Measurements from ENCODE around the gene RPS15A. TPM values are rescaled to one million over a fixed set of nuclear protein-coding genes. Genes with fewer than 3 reads are reported as not detected.

RPS15A gene
- total RNA-seq, 1 experiment from 2014 or later, result 2,575 TPM

- Histone ChIP-seq H3K9me3 (replicated peaks) (no peaks in the 10 kb centered on the region), H3K4me3 (no peak overlapping the region), H3K4me1 (replicated peaks) (peaks cover 43% of the 10 kb centered on the region), H3K36me3 (peaks cover 59% of the 10 kb centered on the region), H3K27me3 (replicated peaks) (no peaks in the 10 kb centered on the region), H3K27ac (peak overlapping the region; percentile 82)
- peak in 1 of 2 experiments; percentile 48 for DNase-seq (ENCODE audit: low read depth in 1 of 2, low spot score in 2 of 2)
Observed at GRCh38 chr16:18803569-18804462, 13.7 kb upstream of the RPS15A start.

GRCh38 chr16:18802767-18803343 is 12.7 kb upstream of the RPS15A start:
- H3K4me3 ChIP-seq, result no peak overlapping the region
- H3K36me3 ChIP-seq, result peaks cover 61% of the 10 kb centered on the region

GRCh38 chr16:18801145-18801972 is 11.2 kb upstream of the RPS15A start, which contains the start of gene ARL6IP1:
Gene ARL6IP1, minus strand, starts transcription at chr16:18801549. Its CDS starts 83 bp downstream, at chr16:18801466.
- H3K9me3 ChIP-seq (replicated peaks), result no peaks in the 10 kb centered on the region
- H3K36me3 ChIP-seq, result peaks cover 61% of the 10 kb centered on the region
- H3K4me3 ChIP-seq, result peak within 1 kb of the TSS; percentile 82
- DNase-seq (ENCODE audit: low read depth in 1 of 2, low spot score in 2 of 2), result peak; percentile 99 to 100
- peak within 1 kb of the TSS; percentile 86 for H3K27ac ChIP-seq
- no peaks in the 10 kb centered on the region for H3K27me3 ChIP-seq (replicated peaks)
- peaks cover 51% of the 10 kb centered on the region for H3K4me1 ChIP-seq (replicated peaks)

More at GRCh38 chr16:18802767-18803343, 12.7 kb upstream of the RPS15A start:
- Histone ChIP-seq H3K4me1 (replicated peaks) (peaks cover 51% of the 10 kb centered on the region), H3K9me3 (replicated peaks) (no peaks in the 10 kb centered on the region), H3K27me3 (replicated peaks) (no peaks in the 10 kb centered on the region), H3K27ac (no peak overlapping the region)
- no peak for DNase-seq (ENCODE audit: low read depth in 1 of 2, low spot score in 2 of 2)

- H3K27ac ChIP-seq, result peak overlapping the region; percentile 86
- DNase-seq (ENCODE audit: low read depth in 1 of 2, low spot score in 2 of 2), result peak; percentile 47 to 52
- peak overlapping the region; percentile 82 for H3K4me3 ChIP-seq
- H3K36me3 ChIP-seq, result peaks cover 63% of the 10 kb centered on the region
- no peaks in the 10 kb centered on the region for H3K27me3 ChIP-seq (replicated peaks)
- peaks cover 52% of the 10 kb centered on the region for H3K4me1 ChIP-seq (replicated peaks)
- H3K9me3 ChIP-seq (replicated peaks), result no peaks in the 10 kb centered on the region
Observed at GRCh38 chr16:18800775-18801144, 10.6 kb upstream of the RPS15A start.

GRCh38 chr16:18800293-18800692 is 10.2 kb upstream of the RPS15A start:
- Histone ChIP-seq H3K27me3 (replicated peaks) (no peaks in the 10 kb centered on the region), H3K27ac (peak overlapping the region; percentile 86), H3K36me3 (peaks cover 65% of the 10 kb centered on the region), H3K4me1 (replicated peaks) (peaks cover 55% of the 10 kb centered on the region), H3K4me3 (peak overlapping the region; percentile 82), H3K9me3 (replicated peaks) (no peaks in the 10 kb centered on the region)
- DNase-seq (ENCODE audit: low read depth in 1 of 2, low spot score in 2 of 2), result peak in 1 of 2 experiments; percentile 30

- Histone ChIP-seq H3K27ac (no peak overlapping the region), H3K4me1 (replicated peaks) (peaks cover 47% of the 10 kb centered on the region), H3K4me3 (peak overlapping the region; percentile 82), H3K36me3 (peaks cover 67% of the 10 kb centered on the region), H3K9me3 (replicated peaks) (no peaks in the 10 kb centered on the region), H3K27me3 (replicated peaks) (no peaks in the 10 kb centered on the region)
- DNase-seq (ENCODE audit: low read depth in 1 of 2, low spot score in 2 of 2), result no peak
Observed at GRCh38 chr16:18799500-18799899, 9.4 kb upstream of the RPS15A start.

- Histone ChIP-seq H3K27me3 (replicated peaks) (no peaks in the 10 kb centered on the region), H3K9me3 (replicated peaks) (no peaks in the 10 kb centered on the region), H3K36me3 (peaks cover 84% of the 10 kb centered on the region), H3K4me3 (no peak overlapping the region), H3K27ac (no peak overlapping the region), H3K4me1 (replicated peaks) (peaks cover 53% of the 10 kb centered on the region)
- no peak for DNase-seq (ENCODE audit: low read depth in 1 of 2, low spot score in 2 of 2)
Observed at GRCh38 chr16:18797746-18798145, 7.6 kb upstream of the RPS15A start.

- H3K4me1 ChIP-seq (replicated peaks), result peaks cover 46% of the 10 kb centered on the region
- no peaks in the 10 kb centered on the region for H3K9me3 ChIP-seq (replicated peaks)
- DNase-seq (ENCODE audit: low read depth in 1 of 2, low spot score in 2 of 2), result no peak
Observed at GRCh38 chr16:18796377-18796776, 6.2 kb upstream of the RPS15A start.

GRCh38 chr16:18792836-18793433 is 2.8 kb upstream of the RPS15A start:
- peaks cover 33% of the 10 kb centered on the region for H3K4me1 ChIP-seq (replicated peaks)
- no peaks in the 10 kb centered on the region for H3K27me3 ChIP-seq (replicated peaks)
- no peaks in the 10 kb centered on the region for H3K9me3 ChIP-seq (replicated peaks)
- peaks cover 96% of the 10 kb centered on the region for H3K36me3 ChIP-seq
- peak overlapping the region; percentile 4; the same call in 1 of the 2 replicates for H3K27ac ChIP-seq
- no peak overlapping the region for H3K4me3 ChIP-seq
- peak; percentile 50 to 59 for DNase-seq (ENCODE audit: low read depth in 1 of 2, low spot score in 2 of 2)

More at GRCh38 chr16:18796377-18796776, 6.2 kb upstream of the RPS15A start:
- Histone ChIP-seq H3K27me3 (replicated peaks) (no peaks in the 10 kb centered on the region), H3K36me3 (peaks cover 98% of the 10 kb centered on the region), H3K27ac (no peak overlapping the region), H3K4me3 (no peak overlapping the region)

GRCh38 chr16:18789515-18789849 is 652 bp downstream of the RPS15A start:
- Histone ChIP-seq H3K9me3 (replicated peaks) (no peaks in the 10 kb centered on the region), H3K4me3 (peak overlapping the region; percentile 87), H3K27me3 (replicated peaks) (no peaks in the 10 kb centered on the region), H3K4me1 (replicated peaks) (peaks cover 36% of the 10 kb centered on the region), H3K27ac (peak overlapping the region; percentile 62), H3K36me3 (peaks cover 96% of the 10 kb centered on the region)
- DNase-seq (ENCODE audit: low read depth in 1 of 2, low spot score in 2 of 2), result no peak

GRCh38 chr16:18788828-18789514 is 1.2 kb downstream of the RPS15A start:
- Histone ChIP-seq H3K9me3 (replicated peaks) (no peaks in the 10 kb centered on the region), H3K4me1 (replicated peaks) (peaks cover 32% of the 10 kb centered on the region), H3K4me3 (peak overlapping the region; percentile 87), H3K36me3 (peaks cover 96% of the 10 kb centered on the region), H3K27ac (peak overlapping the region; percentile 62), H3K27me3 (replicated peaks) (no peaks in the 10 kb centered on the region)
- DNase-seq (ENCODE audit: low read depth in 1 of 2, low spot score in 2 of 2), result no peak

- H3K9me3 ChIP-seq (replicated peaks), result no peaks in the 10 kb centered on the region
- no peak overlapping the region for H3K4me3 ChIP-seq
- peaks cover 79% of the 10 kb centered on the region for H3K36me3 ChIP-seq
- no peak overlapping the region for H3K27ac ChIP-seq
- no peaks in the 10 kb centered on the region for H3K27me3 ChIP-seq (replicated peaks)
- peaks cover 19% of the 10 kb centered on the region for H3K4me1 ChIP-seq (replicated peaks)
- no peak for DNase-seq (ENCODE audit: low read depth in 1 of 2, low spot score in 2 of 2)
Observed at GRCh38 chr16:18784917-18785623, 5.1 kb downstream of the RPS15A start.

Data from SJSA1 (cell line).